Left lung (tissue), 10 donors: ENCODE results near the gene RELL2. TPM values are rescaled to one million over a fixed set of nuclear protein-coding genes. Genes with fewer than 3 reads are reported as not detected.

Experiments used
- ATAC-seq: fragments of 200-7000 bp; cut with Tn5 transposase; one replicate; pipeline ENCODE4 v1.9.1; 2020; ENCODE audit warnings: moderate library complexity
- DNase-seq, 4 donors: peaks; one replicate each; pipeline ENCODE4 v3.0.0-alpha.2; 2013 to 2020
- H3K27ac ChIP-seq, 2 donors: fragments of 200-600 bp; sonication (generic) in 1 of 2; one replicate each; pipeline versions ENCODE4 v1.5.0 to v1.8.0; 2020 to 2021
- H3K27me3 ChIP-seq, 2 donors: fragments of 200-600 bp; sonication (generic) in 1 of 2; one replicate each; pipeline versions ENCODE4 v1.5.0 to v1.8.0; 2020 to 2021
- H3K36me3 ChIP-seq, 2 donors: fragments of 200-600 bp; sonication (generic) in 1 of 2; one replicate each; pipeline versions ENCODE4 v1.5.0 to v1.8.0; 2020 to 2021
- H3K4me1 ChIP-seq, 2 donors: fragments of 200-600 bp; one replicate each; pipeline ENCODE4 v1.8.0; 2021
- H3K4me3 ChIP-seq, 2 donors: fragments of 200-600 bp; sonication (generic) in 1 of 2; one replicate each; pipeline versions ENCODE4 v1.5.0 to v1.8.0; 2020 to 2021; ENCODE audit warnings: mild to moderate bottlenecking in 1 of 2
- H3K9me3 ChIP-seq, 2 donors: fragments of 200-600 bp; sonication (generic) in 1 of 2; one replicate each; pipeline versions ENCODE4 v1.5.0 to v1.8.0; 2020 to 2021
- CTCF ChIP-seq, 2 donors: fragments of 200-600 bp; sonication (generic) in 1 of 2; IDR thresholded peaks; one replicate each; pipeline versions ENCODE4 v1.5.0 to v1.8.0; 2021; ENCODE audit warnings: antibody characterized with exemption in 2 of 2
- intact Hi-C, 2 donors: fragments of 100-400 bp; cut with DNase I; formaldehyde crosslinking; loops; one replicate each; pipeline versions ENCODE4 v1.11.2 to v1.14.2; 2022
- polyA plus RNA-seq, 6 donors: library from polyadenylated mRNA; unstranded; fragments of 120-200 nt; gene quantifications; one replicate each; pipeline ENCODE4 v1.2.1, GENCODE V29; 2013; ENCODE audit not compliant: insufficient read length in 6 of 6
- total RNA-seq, 2 donors: library from RNA; stranded (reverse); fragmentation: NEBNext Ultra II Directional; extraction: Animal tissue kit (Norgen Biotek cat#: 25700); gene quantifications; one replicate each; pipeline ENCODE4 v1.2.1, GENCODE V29; 2021
- donor health status: DM: no; HTN: yes; CAD: no.
- donor health status: DM: no; HTN: no; CAD: no.

The RELL2 gene
- total and polyA plus RNA-seq, 8 donors, result 0.27 to 6.3 (median 0.72) TPM

- ATAC-seq, result peak; percentile 99
- H3K9me3 ChIP-seq, result no peaks in the 10 kb centered on the region
- TF ChIP-seq CTCF (IDR thresholded peaks at IDR 0.05), result no peak
- H3K36me3 ChIP-seq, result peaks cover 0 to 35% of the 10 kb centered on the region in 2 donors
- H3K4me1 ChIP-seq, result peaks cover 0 to 23% of the 10 kb centered on the region in 2 donors
- no peaks in the 10 kb centered on the region for H3K27me3 ChIP-seq
- H3K27ac ChIP-seq, result peak within 1 kb of the TSS in 1 of 2 donors; percentile 74
- peak; percentile 64 to 98 (median 90) for DNase-seq
- intact Hi-C loops, result no loop called here
- H3K4me3 ChIP-seq, result peak within 1 kb of the TSS; percentile 56 to 72
These were observed 14.3 kb downstream of the RELL2 start, which contains the start of gene FCHSD1 for GRCh38 chr5:141650851-141651727. TSS of gene FCHSD1 (minus strand) at chr5:141651418. CDS start at chr5:141651368, 50 bp downstream.

- TF ChIP-seq CTCF (IDR thresholded peaks at IDR 0.05), result no peak
- Histone ChIP-seq H3K36me3 (peaks cover 0 to 35% of the 10 kb centered on the region in 2 donors), H3K9me3 (no peaks in the 10 kb centered on the region), H3K4me1 (peaks cover 0 to 23% of the 10 kb centered on the region in 2 donors), H3K4me3 (peak overlapping the region; percentile 56 to 72), H3K27me3 (no peaks in the 10 kb centered on the region), H3K27ac (peak overlapping the region in 1 of 2 donors; percentile 74)
- peak; percentile 5 for ATAC-seq
- DNase-seq, result no peak
- intact Hi-C loops, result no loop called here
These were observed 14.9 kb downstream of the RELL2 start for GRCh38 chr5:141651728-141652105.

- peaks cover 0 to 23% of the 10 kb centered on the region in 2 donors for H3K4me1 ChIP-seq
These were observed 17.5 kb downstream of the RELL2 start for GRCh38 chr5:141654298-141654697.

GRCh38 chr5:141655020-141655419 is 18.2 kb downstream of the RELL2 start:
- H3K4me1 ChIP-seq, result peaks cover 0 to 21% of the 10 kb centered on the region in 2 donors
- intact Hi-C loops, result no loop called here
- no peaks in the 10 kb centered on the region for H3K27me3 ChIP-seq
- no peak overlapping the region for H3K4me3 ChIP-seq
- ATAC-seq (no peak), DNase-seq (no peak)
- H3K27ac ChIP-seq, result no peak overlapping the region
- no peaks in the 10 kb centered on the region for H3K9me3 ChIP-seq
- no peak for TF ChIP-seq CTCF (IDR thresholded peaks at IDR 0.05)
- H3K36me3 ChIP-seq, result peaks cover 0 to 66% of the 10 kb centered on the region in 2 donors

More at GRCh38 chr5:141654298-141654697, 17.5 kb downstream of the RELL2 start:
- no peak for TF ChIP-seq CTCF (IDR thresholded peaks at IDR 0.05)
- H3K27ac ChIP-seq, result no peak overlapping the region
- peaks cover 0 to 59% of the 10 kb centered on the region in 2 donors for H3K36me3 ChIP-seq
- H3K4me3 ChIP-seq, result no peak overlapping the region
- ATAC-seq (no peak), DNase-seq (no peak)
- intact Hi-C loops, result no loop called here
- H3K9me3 ChIP-seq, result no peaks in the 10 kb centered on the region
- no peaks in the 10 kb centered on the region for H3K27me3 ChIP-seq

- H3K4me1 ChIP-seq, result peaks cover 0 to 9% of the 10 kb centered on the region in 2 donors
- DNase-seq (no peak), ATAC-seq (no peak)
- H3K36me3 ChIP-seq, result peaks cover 0 to 69% of the 10 kb centered on the region in 2 donors
- no peak overlapping the region for H3K4me3 ChIP-seq
- H3K27ac ChIP-seq, result no peak overlapping the region
- no peaks in the 10 kb centered on the region for H3K9me3 ChIP-seq
- no peak for TF ChIP-seq CTCF (IDR thresholded peaks at IDR 0.05)
- intact Hi-C loops, result no loop called here
- H3K27me3 ChIP-seq, result no peaks in the 10 kb centered on the region
These were observed 19.6 kb downstream of the RELL2 start for GRCh38 chr5:141656396-141656795.
